8988T (cell line): ENCODE measurements around the gene YLPM1.

ENCODE experiments used
- DNase-seq: peaks from one replicate; pipeline ENCODE4 v3.0.0; 2011

YLPM1 gene

GRCh38 chr14:74875204-74875603 lies 112.1 kb downstream of the YLPM1 start:
- no peak for DNase-seq

GRCh38 chr14:74875941-74876913 lies 113.1 kb downstream of the YLPM1 start, which contains the start of gene PROX2:
TSS of gene PROX2 (minus strand) at chr14:74876145. CDS start at chr14:74863834, 12,311 bp downstream.
- DNase-seq = no peak

- no peak for DNase-seq
Observed at GRCh38 chr14:74879427-74880182, 116.5 kb downstream of the YLPM1 start.

- peak; percentile 95 for DNase-seq
Observed at GRCh38 chr14:74881431-74882102, 118.5 kb downstream of the YLPM1 start, which contains the start of gene DLST. TSS of gene DLST (plus strand) at chr14:74881916. CDS start at chr14:74881954, 38 bp downstream.

GRCh38 chr14:74882103-74882920 lies 119.2 kb downstream of the YLPM1 start:
- DNase-seq = peak; percentile 51
